HepG2 (cell line): ENCODE results near the gene WNT5B. TPM values are rescaled to one million over a fixed set of nuclear protein-coding genes. Genes with fewer than 3 reads are reported as not detected.

Experiments used
- ATRX ChIP-seq: sonication (generic); formaldehyde crosslinking; IDR thresholded peaks from 2 replicates; pipeline ENCODE4 v1.4.0; 2020; ENCODE audit warnings: missing genetic modification reagents, borderline replicate concordance
- CBX2 ChIP-seq, 2 experiments: fragments of 200-600 bp in 1 of 2; sonication (generic); formaldehyde crosslinking in 1 of 2; IDR thresholded peaks; 2 replicates each; pipeline versions ENCODE4 v1.7.0 to v1.8.1; 2018 to 2022; ENCODE audit warnings: low read depth in 2 of 2, low read length in 1 of 2, mild to moderate bottlenecking in 1 of 2, missing genetic modification reagents in 1 of 2
- GLMP ChIP-seq: sonication (generic); formaldehyde crosslinking; IDR thresholded peaks from 2 replicates; pipeline ENCODE4 v1.9.0; 2021; ENCODE audit warnings: missing genetic modification reagents, mild to moderate bottlenecking, borderline replicate concordance
- HBP1 ChIP-seq: IDR thresholded peaks from 2 replicates; pipeline ENCODE4 v1.6.1; 2016; ENCODE audit warnings: low read depth, control low read depth
- KDM4B ChIP-seq: sonication (generic); formaldehyde crosslinking; IDR thresholded peaks from 2 replicates; pipeline ENCODE4 v1.4.0; 2020; ENCODE audit warnings: missing genetic modification reagents
- MAFF ChIP-seq: IDR thresholded peaks from 2 replicates; pipeline ENCODE4 v1.6.1; 2011; ENCODE audit warnings: low read depth, low read length, improper control_type of control experiment
- PTBP1 ChIP-seq: fragments of 200-400 bp; formaldehyde crosslinking; IDR thresholded peaks from 2 replicates; pipeline ENCODE4 v1.6.1; 2018; ENCODE audit warnings: low read length, low read depth; ENCODE audit not compliant: poor library complexity, severe bottlenecking
- RFX1 ChIP-seq: fragments of 450-650 bp; IDR thresholded peaks from 2 replicates; pipeline ENCODE4 v1.6.1; 2017
- TFE3 ChIP-seq: IDR thresholded peaks from 2 replicates; pipeline ENCODE4 v1.6.1; 2016
- TSC22D2 ChIP-seq: sonication (generic); formaldehyde crosslinking; IDR thresholded peaks from 2 replicates; pipeline ENCODE4 v1.5.1; 2020; ENCODE audit warnings: missing genetic modification reagents, mild to moderate bottlenecking, borderline replicate concordance
- ZBTB3 ChIP-seq: sonication (generic); formaldehyde crosslinking; IDR thresholded peaks from 2 replicates; pipeline ENCODE4 v1.4.0; 2020; ENCODE audit warnings: low read depth, mild to moderate bottlenecking, moderate library complexity, missing genetic modification reagents, borderline replicate concordance
- ZNF10 ChIP-seq: sonication (generic); formaldehyde crosslinking; IDR thresholded peaks from 2 replicates; pipeline ENCODE4 v1.4.0; 2020; ENCODE audit warnings: mild to moderate bottlenecking, low read depth, missing genetic modification reagents, borderline replicate concordance
- ZNF33A ChIP-seq: sonication (generic); formaldehyde crosslinking; IDR thresholded peaks from 2 replicates; pipeline ENCODE4 v1.5.1; 2020; ENCODE audit warnings: missing genetic modification reagents, mild to moderate bottlenecking, moderate library complexity, borderline replicate concordance
- ZNF564 ChIP-seq: sonication (generic); formaldehyde crosslinking; IDR thresholded peaks from 2 replicates; pipeline ENCODE4 v1.8.1; 2023; ENCODE audit warnings: mild to moderate bottlenecking, missing genetic modification reagents
- ZNF788 ChIP-seq: sonication (generic); formaldehyde crosslinking; IDR thresholded peaks from 2 replicates; pipeline ENCODE4 v1.5.0; 2020; ENCODE audit warnings: mild to moderate bottlenecking, missing genetic modification reagents, borderline replicate concordance
- polyA plus RNA-seq, 8 experiments: library from polyadenylated mRNA; depleted of rRNA in 3 of 8; stranded (reverse) in 7 of 8; unstranded in 1 of 8; fragments of >200 nt; fragmentation: Illumina TruSeq in 4 of 8; extraction: Trizol in 4 of 8; gene quantifications; 2 replicates each; pipeline versions ENCODE4 v1.2.1 to v1.2.3, GENCODE V29; 2011 to 2016; ENCODE audit warnings: low read depth in 4 of 8, missing spikeins in 1 of 8, mixed read lengths in 1 of 8; ENCODE audit not compliant: insufficient read depth in 1 of 8
- total RNA-seq, 5 experiments: library from RNA; depleted of rRNA; stranded (reverse); fragments of >200 nt; fragmentation: Illumina TruSeq; extraction: Trizol; gene quantifications; 2 replicates each; pipeline ENCODE4 v1.2.3, GENCODE V29; 2016; ENCODE audit warnings: low read depth in 1 of 5
- TF ChIP-seq, protein P1 (sequence below): sonication (generic); formaldehyde crosslinking; IDR thresholded peaks from 2 replicates; pipeline ENCODE4 v1.5.0; 2020; ENCODE audit warnings: missing genetic modification reagents, mild to moderate bottlenecking, borderline replicate concordance
- TF ChIP-seq, protein P2 (sequence below): sonication (generic); formaldehyde crosslinking; IDR thresholded peaks from 2 replicates; pipeline ENCODE4 v1.5.1; 2020; ENCODE audit warnings: mild to moderate bottlenecking, missing genetic modification reagents

The WNT5B gene
- total and polyA plus RNA-seq, 2 of the 13 experiments (the other 11 are each of a cell fraction or from before 2014, with no cell fraction given): 0.04 TPM; not detected in 1

- TF ChIP-seq KDM4B (CRISPR knock-in tag) (no peak), HBP1 (CRISPR knock-in tag) (no peak), ZNF788 (CRISPR knock-in tag) (no peak), ZNF33A (no peak), RFX1 (no peak), TFE3 (peak; percentile 90), TSC22D2 (no peak), MAFF (0 out of 2 replicates have a peak, but pooled peaks have one; percentile 28), ZBTB3 (no peak), PTBP1 (no peak), ATRX (no peak), ZNF564 (CRISPR knock-in tag) (no peak), ZNF10 (CRISPR knock-in tag) (no peak), CBX2 (IDR thresholded peaks at IDR 0.05; ENCODE audit: low read depth, low read length) (no peak), CBX2 (CRISPR knock-in tag; IDR thresholded peaks at IDR 0.05; ENCODE audit: low read depth) (no peak), GLMP (CRISPR knock-in tag) (no peak)
- TF ChIP-seq, protein P1, sequence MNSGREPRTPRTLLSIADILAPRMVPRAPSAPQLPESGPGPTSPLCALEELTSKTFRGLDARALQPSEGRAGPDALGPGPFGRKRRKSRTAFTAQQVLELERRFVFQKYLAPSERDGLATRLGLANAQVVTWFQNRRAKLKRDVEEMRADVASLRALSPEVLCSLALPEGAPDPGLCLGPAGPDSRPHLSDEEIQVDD (CRISPR knock-in tag): no peak
- TF ChIP-seq, protein P2, sequence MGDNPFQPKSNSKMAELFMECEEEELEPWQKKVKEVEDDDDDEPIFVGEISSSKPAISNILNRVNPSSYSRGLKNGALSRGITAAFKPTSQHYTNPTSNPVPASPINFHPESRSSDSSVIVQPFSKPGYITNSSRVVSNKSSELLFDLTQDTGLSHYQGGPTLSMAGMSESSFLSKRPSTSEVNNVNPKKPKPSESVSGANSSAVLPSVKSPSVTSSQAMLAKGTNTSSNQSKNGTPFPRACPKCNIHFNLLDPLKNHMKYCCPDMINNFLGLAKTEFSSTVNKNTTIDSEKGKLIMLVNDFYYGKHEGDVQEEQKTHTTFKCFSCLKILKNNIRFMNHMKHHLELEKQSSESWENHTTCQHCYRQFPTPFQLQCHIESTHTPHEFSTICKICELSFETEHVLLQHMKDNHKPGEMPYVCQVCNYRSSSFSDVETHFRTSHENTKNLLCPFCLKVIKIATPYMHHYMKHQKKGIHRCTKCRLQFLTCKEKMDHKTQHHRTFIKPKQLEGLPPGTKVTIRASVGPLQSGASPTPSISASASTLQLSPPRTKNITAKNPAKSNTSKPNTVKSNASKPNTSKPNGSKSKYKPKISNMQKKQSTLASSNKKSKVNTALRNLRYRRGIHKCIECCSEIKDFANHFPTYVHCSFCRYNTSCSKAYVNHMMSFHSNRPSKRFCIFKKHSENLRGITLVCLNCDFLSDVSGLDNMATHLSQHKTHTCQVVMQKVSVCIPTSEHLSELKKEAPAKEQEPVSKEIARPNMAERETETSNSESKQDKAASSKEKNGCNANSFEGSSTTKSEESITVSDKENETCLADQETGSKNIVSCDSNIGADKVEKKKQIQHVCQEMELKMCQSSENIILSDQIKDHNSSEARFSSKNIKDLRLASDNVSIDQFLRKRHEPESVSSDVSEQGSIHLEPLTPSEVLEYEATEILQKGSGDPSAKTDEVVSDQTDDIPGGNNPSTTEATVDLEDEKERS: no peak
Measured at GRCh38 chr12:1660304-1661187, 31.5 kb downstream of the WNT5B start (continued).
